Calu3 (cell line): ENCODE results near the gene STRIP2. TPM values are rescaled to one million over a fixed set of nuclear protein-coding genes. Genes with fewer than 3 reads are reported as not detected.

ENCODE experiments used
- BruUV-seq: library from RNA; stranded (reverse); fragments of 400-500 nt; replicated peaks from 2 replicates; lab custom pipeline; 2021; lab: Mats Ljungman, UMichigan
- CTCF ChIA-PET: fragments of 300-600 bp; sonication (Branson Sonifier 250); formaldehyde crosslinking; loops from one replicate; lab custom pipeline; 2022; ENCODE audit warnings: antibody characterized with exemption; lab: Charles Lee
- DNase-seq: peaks from one replicate; pipeline ENCODE4 v3.0.0; 2022
- H3K27ac Mint-ChIP-seq: one replicate; pipeline ENCODE4 v1.8.0; 2022; ENCODE audit warnings: mixed read lengths; ENCODE audit not compliant: unreplicated experiment
- H3K27me3 Mint-ChIP-seq: one replicate; pipeline ENCODE4 v1.8.0; 2022; ENCODE audit warnings: mixed read lengths; ENCODE audit not compliant: unreplicated experiment
- H3K36me3 Mint-ChIP-seq: one replicate; pipeline ENCODE4 v1.8.0; 2022; ENCODE audit warnings: mild to moderate bottlenecking, moderate library complexity, mixed read lengths; ENCODE audit not compliant: insufficient read depth, unreplicated experiment
- H3K4me1 Mint-ChIP-seq: one replicate; pipeline ENCODE4 v1.8.0; 2022; ENCODE audit warnings: mild to moderate bottlenecking, low read depth, mixed read lengths; ENCODE audit not compliant: unreplicated experiment
- H3K4me3 Mint-ChIP-seq: one replicate; pipeline ENCODE4 v1.8.0; 2022; ENCODE audit warnings: mild to moderate bottlenecking, low read depth, moderate library complexity, mixed read lengths; ENCODE audit not compliant: unreplicated experiment
- H3K9me3 Mint-ChIP-seq: one replicate; pipeline ENCODE4 v1.8.0; 2022; ENCODE audit warnings: low read depth, mixed read lengths; ENCODE audit not compliant: unreplicated experiment
- CTCF ChIP-seq: fragments of 200-600 bp; IDR thresholded peaks from one replicate; pipeline ENCODE4 v1.8.0; 2022; ENCODE audit warnings: antibody characterized with exemption; ENCODE audit not compliant: unreplicated experiment
- intact Hi-C: fragments of 100-400 bp; cut with micrococcal nuclease; formaldehyde crosslinking; loops from one replicate; pipeline ENCODE4 v1.10.0; 2022; ENCODE audit not compliant: unreplicated experiment
- total RNA-seq: library from RNA; stranded (reverse); gene quantifications from 2 replicates; pipeline ENCODE4 v1.2.3, GENCODE V29; 2022

Gene STRIP2
- total RNA-seq, 1 experiment from 2014 or later: 10.1 TPM

DNA sequence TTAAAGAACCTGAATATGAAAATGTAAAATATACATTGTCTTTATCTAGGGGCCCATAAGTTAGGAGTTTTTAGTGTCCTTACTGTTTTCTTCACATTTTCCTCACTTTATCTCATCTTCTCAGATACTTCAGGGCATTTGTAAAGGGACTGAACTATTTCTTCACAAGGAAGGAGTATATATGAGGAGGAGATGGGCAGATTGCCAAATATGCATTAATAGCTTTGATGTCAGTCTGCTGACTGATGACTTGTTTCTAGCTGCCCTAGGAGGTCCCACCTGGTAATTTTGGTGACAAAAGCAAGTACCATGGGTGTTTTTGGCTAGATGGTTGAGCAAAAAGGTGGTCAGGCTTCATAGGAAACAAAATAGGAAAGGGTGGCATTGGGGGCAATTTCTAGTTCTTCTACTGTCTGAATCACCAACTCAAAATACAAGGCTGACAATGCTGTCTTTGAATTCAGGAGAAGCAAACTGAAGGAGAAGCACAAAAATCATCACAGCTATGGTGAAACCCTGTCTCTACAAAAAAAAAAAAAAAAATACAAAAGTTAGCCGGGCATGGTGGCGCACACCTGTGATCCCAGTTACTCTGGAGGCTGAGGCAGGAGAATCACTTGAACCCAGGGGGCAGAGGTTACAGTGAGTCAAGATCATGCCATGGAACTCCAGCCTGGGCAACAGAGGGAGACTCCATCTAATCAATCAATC is 10.4 kb upstream of the STRIP2 start:
- H3K9me3 Mint-ChIP-seq: no peaks in the 10 kb centered on the region
- no peak for TF ChIP-seq CTCF
- no peak for DNase-seq
- no TSS peak for BruUV-seq
- peaks cover 13% of the 10 kb centered on the region for H3K36me3 Mint-ChIP-seq
- no peak overlapping the region for H3K27ac Mint-ChIP-seq
- no peaks in the 10 kb centered on the region for H3K27me3 Mint-ChIP-seq
- intact Hi-C loops: no loop called here
- no peak overlapping the region for H3K4me3 Mint-ChIP-seq
- H3K4me1 Mint-ChIP-seq: peaks cover 7% of the 10 kb centered on the region
- CTCF ChIA-PET: interaction anchor here (1.4 kb wide), 1 partner anchor 10 kb away, joined by 3 read pairs; no protein-coding TSS in a partner anchor

- BruUV-seq: no TSS peak
- H3K27me3 Mint-ChIP-seq: no peaks in the 10 kb centered on the region
- intact Hi-C loops: no loop called here
- DNase-seq: no peak
- H3K9me3 Mint-ChIP-seq: no peaks in the 10 kb centered on the region
- H3K27ac Mint-ChIP-seq: no peak overlapping the region
- no peak for TF ChIP-seq CTCF
- H3K4me3 Mint-ChIP-seq: no peak overlapping the region
- peaks cover 7% of the 10 kb centered on the region for H3K4me1 Mint-ChIP-seq
- H3K36me3 Mint-ChIP-seq: peaks cover 13% of the 10 kb centered on the region
- CTCF ChIA-PET: no interaction called here
These were observed 7.8 kb upstream of the STRIP2 start for GRCh38 chr7:129426482-129426881.

- H3K4me1 Mint-ChIP-seq: peaks cover 9% of the 10 kb centered on the region
- H3K4me3 Mint-ChIP-seq: no peak overlapping the region
- CTCF ChIA-PET: no interaction called here
- peaks cover 13% of the 10 kb centered on the region for H3K36me3 Mint-ChIP-seq
- DNase-seq: no peak
- peaks cover 6% of the 10 kb centered on the region for H3K27me3 Mint-ChIP-seq
- intact Hi-C loops: no loop called here
- no peak overlapping the region for H3K27ac Mint-ChIP-seq
- BruUV-seq: no TSS peak
- no peak for TF ChIP-seq CTCF
- H3K9me3 Mint-ChIP-seq: no peaks in the 10 kb centered on the region
These were observed 6.6 kb upstream of the STRIP2 start for GRCh38 chr7:129427526-129428045.

GRCh38 chr7:129431911-129432643 is 2.2 kb upstream of the STRIP2 start:
- Mint-ChIP-seq H3K9me3 (no peaks in the 10 kb centered on the region), H3K27ac (no peak overlapping the region)
- no TSS peak for BruUV-seq

More at GRCh38 chr7:129431911-129432643, 2.2 kb upstream of the STRIP2 start:
- Mint-ChIP-seq H3K36me3 (peaks cover 31% of the 10 kb centered on the region), H3K4me1 (peaks cover 21% of the 10 kb centered on the region), H3K27me3 (peaks cover 15% of the 10 kb centered on the region), H3K4me3 (peak overlapping the region; percentile 94)
- TF ChIP-seq CTCF: no peak
- intact Hi-C loops: no loop called here
- DNase-seq: no peak
- CTCF ChIA-PET: interaction anchor here (2.6 kb wide), 1 partner anchor 65 kb away, joined by 21 read pairs; no protein-coding TSS in a partner anchor
